ENCODE results near the gene TTC19. TPM values are rescaled to one million over a fixed set of nuclear protein-coding genes. Genes with fewer than 3 reads are reported as not detected.

TTC19 gene
- total and polyA plus RNA-seq, 4 donors = 16.1 to 29.8 (median 24.6) TPM

DNA sequence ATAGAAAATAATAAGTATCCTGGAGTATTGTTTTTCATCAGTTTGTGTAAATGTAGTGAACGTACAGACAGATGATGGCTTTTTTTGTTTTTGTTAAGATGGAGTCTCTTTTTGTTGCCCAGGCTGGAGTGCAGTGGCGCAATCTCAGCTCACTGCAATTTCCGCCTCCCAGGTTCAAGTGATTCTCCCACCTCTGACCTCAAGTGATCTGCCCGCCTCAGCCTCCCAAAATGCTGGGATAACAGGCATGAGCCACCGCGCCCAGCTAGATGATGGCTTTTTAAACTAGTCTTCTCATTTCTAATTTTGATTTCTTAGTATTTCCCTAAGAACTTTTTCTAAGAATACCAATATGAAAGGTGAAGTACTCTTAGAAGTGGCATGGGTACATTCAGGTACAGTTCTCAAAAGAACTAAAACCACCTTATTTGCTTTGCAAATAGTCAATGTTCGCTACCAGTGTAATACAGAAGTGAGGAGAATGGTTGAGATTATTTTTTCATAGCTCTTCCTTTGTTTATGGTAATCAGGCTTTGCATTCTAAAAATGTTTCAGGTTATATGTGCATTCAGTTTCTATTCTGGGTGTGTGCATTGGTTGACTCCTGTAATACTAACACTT lies 34.2 kb downstream of the TTC19 start:
- DNase-seq (ENCODE audit: low spot score) = no peak
- Histone ChIP-seq H3K27ac (ENCODE audit: low read depth in 1 of 2, low read length in 2 of 2) (no peak overlapping the region), H3K27me3 (ENCODE audit: control insufficient read depth in 4 of 4, insufficient read depth in 4 of 4, low read length in 3 of 4) (no peaks in the 10 kb centered on the region), H3K36me3 (ENCODE audit: control insufficient read depth in 4 of 4, insufficient read depth in 3 of 4, low read depth in 1 of 4, low read length in 3 of 4) (peaks cover 10 to 65% (median 57%) of the 10 kb centered on the region in 4 donors), H3K4me1 (ENCODE audit: control insufficient read depth in 4 of 4, insufficient read depth in 4 of 4, low read length in 3 of 4) (peaks cover 0 to 3% (median 0%) of the 10 kb centered on the region in 4 donors), H3K9me3 (ENCODE audit: control insufficient read depth in 4 of 4, low read length in 3 of 4) (no peaks in the 10 kb centered on the region), H3K4me3 (ENCODE audit: low read depth in 1 of 3, low read length in 3 of 3) (no peak overlapping the region), H3K9ac (ENCODE audit: low read depth in 1 of 2, low read length in 2 of 2) (no peak overlapping the region)
- WGBS = 95% methylated on average over 7 of the region's 7 CpGs
- TF ChIP-seq YY1 (IDR thresholded peaks at IDR 0.05) (no peak), HNF4G (IDR thresholded peaks at IDR 0.05) (no peak), HNF4A (conservative IDR thresholded peaks at IDR 0.05) (no peak), CTCF (IDR thresholded peaks at IDR 0.05; ENCODE audit: low read depth, low read length, missing input control) (no peak), JUND (IDR thresholded peaks at IDR 0.05) (no peak), ZBTB33 (IDR thresholded peaks at IDR 0.05) (no peak), RAD21 (IDR thresholded peaks at IDR 0.05) (no peak), SP1 (IDR thresholded peaks at IDR 0.05) (no peak), MAX (IDR thresholded peaks at IDR 0.05) (no peak), FOXA2 (IDR thresholded peaks at IDR 0.05) (no peak), NR2F2 (IDR thresholded peaks at IDR 0.05) (no peak), FOXA1 (IDR thresholded peaks at IDR 0.05) (no peak), EGR1 (IDR thresholded peaks at IDR 0.05; ENCODE audit: low read depth in 2 of 2) (no peak), ATF3 (IDR thresholded peaks at IDR 0.05) (no peak), RXRA (IDR thresholded peaks at IDR 0.05) (no peak), GABPA (IDR thresholded peaks at IDR 0.05 in 1 of 2, conservative IDR thresholded peaks at IDR 0.05 in 1 of 2) (no peak), TAF1 (conservative IDR thresholded peaks at IDR 0.05) (no peak)
- TF ChIP-seq, protein P1, sequence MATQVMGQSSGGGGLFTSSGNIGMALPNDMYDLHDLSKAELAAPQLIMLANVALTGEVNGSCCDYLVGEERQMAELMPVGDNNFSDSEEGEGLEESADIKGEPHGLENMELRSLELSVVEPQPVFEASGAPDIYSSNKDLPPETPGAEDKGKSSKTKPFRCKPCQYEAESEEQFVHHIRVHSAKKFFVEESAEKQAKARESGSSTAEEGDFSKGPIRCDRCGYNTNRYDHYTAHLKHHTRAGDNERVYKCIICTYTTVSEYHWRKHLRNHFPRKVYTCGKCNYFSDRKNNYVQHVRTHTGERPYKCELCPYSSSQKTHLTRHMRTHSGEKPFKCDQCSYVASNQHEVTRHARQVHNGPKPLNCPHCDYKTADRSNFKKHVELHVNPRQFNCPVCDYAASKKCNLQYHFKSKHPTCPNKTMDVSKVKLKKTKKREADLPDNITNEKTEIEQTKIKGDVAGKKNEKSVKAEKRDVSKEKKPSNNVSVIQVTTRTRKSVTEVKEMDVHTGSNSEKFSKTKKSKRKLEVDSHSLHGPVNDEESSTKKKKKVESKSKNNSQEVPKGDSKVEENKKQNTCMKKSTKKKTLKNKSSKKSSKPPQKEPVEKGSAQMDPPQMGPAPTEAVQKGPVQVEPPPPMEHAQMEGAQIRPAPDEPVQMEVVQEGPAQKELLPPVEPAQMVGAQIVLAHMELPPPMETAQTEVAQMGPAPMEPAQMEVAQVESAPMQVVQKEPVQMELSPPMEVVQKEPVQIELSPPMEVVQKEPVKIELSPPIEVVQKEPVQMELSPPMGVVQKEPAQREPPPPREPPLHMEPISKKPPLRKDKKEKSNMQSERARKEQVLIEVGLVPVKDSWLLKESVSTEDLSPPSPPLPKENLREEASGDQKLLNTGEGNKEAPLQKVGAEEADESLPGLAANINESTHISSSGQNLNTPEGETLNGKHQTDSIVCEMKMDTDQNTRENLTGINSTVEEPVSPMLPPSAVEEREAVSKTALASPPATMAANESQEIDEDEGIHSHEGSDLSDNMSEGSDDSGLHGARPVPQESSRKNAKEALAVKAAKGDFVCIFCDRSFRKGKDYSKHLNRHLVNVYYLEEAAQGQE (IDR thresholded peaks at IDR 0.05) = no peak

All from liver (tissue), 9 donors.